Smooth muscle cell of the brain vasculature (primary cell): ENCODE results near the gene LMX1A.

ENCODE experiments used
- DNase-seq: peaks from one replicate; pipeline ENCODE4 v3.0.0-alpha.2; 2012; ENCODE audit warnings: low read depth, low spot score

Gene LMX1A

DNA sequence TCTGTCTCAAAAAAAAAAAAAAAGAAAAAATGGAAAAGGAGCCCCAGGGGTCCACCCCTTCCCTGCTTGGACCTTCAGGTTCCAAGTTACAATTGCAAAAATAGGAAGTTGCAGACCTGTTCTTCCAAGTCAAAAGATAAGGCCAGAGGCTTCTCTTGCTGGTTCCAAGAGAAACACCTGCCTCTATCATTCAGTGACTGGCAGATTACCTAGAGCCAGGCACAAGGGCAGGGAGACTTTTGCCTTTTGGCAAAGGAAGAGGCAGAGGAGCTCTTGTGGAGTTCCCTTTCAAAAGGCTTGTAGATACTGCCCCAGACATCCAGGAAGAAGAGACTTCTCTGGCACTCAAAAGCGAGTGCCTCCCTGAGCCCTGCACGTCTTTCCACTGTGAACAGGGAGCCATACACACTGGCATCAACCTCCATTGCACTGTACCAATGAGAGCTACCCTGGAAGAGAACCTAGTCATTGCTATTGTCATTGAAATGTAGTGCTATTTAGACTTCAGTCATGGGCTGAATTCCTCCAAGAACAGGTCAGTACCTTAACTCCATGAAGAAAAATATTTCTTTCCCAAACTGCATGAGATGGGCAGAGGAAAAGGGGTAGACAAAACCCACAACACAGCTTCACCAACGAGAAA, 91.2 kb downstream of the LMX1A start:
- DNase-seq: no peak

DNA sequence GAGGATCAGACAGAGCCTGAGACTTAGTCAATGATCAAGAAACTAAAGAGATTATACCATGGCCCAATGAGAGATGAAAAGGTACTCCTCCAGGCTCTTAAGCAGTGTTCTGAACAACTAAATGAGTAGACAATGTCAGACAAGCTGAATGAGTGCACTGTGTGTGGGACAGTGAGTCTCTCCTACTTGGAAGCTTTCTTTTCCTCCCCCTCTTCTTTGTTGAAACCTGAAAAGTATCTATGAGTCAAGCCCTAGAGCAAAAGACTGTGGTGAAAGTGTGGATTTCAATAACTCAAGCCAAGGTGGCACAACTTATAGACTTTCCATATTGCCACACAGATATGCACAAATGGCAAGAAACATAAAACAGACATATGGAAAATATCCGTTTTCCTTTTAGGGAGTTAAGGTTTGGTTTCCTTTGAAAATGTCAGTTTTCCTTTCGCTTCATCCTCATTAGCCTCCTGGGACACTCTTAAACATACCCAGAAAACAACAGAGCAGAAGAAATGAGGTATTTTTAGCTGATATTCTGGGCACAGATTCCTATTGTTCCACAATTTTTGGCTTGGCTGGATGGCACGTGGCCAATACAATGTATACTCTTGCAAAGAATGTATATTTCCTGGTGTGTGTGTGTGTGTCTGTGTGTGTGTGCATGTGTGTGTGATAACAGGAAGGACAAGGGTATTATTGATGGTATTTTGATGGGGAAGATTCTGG, 96.6 kb downstream of the LMX1A start:
- no peak for DNase-seq

DNA sequence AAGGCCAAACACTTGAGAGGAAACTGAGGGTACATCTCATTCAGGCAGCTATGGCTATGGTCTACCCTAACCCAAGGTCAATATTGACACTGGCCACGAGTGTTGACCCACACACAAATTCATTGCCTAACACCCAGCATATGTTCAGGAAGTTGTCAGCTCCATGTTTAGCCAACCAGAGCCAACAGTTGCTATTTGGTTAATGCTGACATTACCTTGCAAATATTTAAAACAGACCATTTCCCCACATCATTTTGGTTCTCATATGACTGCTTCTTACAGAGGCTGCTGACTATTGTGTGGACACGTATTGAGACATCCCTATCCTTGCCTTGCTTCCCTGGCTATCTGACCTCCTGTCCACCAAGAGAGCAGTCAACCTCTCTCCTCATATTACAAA, 97.3 kb downstream of the LMX1A start:
- DNase-seq: no peak

DNA sequence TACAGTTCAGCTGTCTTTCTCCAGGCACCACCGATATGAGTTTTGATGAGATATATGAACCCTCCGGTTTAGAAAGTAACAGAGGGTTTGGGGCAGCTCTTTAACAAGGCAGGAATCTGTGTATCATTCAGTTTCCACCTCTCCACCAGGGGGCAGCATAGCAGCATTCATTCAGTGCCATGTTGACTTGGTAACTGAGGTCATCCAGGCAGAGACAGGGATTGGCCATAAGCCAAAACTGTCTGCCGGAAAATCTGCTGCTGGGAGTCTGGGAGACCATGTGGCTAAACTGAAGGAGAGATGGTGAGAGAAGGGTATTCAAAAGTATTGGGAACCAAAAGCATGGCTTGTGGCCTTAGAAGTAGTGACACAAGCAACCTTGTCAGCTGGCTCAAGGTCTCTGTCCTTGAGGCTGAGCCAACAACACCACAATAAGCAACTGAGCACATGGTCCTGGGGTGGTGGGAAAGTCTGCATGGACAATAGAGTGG, 98.5 kb downstream of the LMX1A start:
- DNase-seq: no peak

DNA sequence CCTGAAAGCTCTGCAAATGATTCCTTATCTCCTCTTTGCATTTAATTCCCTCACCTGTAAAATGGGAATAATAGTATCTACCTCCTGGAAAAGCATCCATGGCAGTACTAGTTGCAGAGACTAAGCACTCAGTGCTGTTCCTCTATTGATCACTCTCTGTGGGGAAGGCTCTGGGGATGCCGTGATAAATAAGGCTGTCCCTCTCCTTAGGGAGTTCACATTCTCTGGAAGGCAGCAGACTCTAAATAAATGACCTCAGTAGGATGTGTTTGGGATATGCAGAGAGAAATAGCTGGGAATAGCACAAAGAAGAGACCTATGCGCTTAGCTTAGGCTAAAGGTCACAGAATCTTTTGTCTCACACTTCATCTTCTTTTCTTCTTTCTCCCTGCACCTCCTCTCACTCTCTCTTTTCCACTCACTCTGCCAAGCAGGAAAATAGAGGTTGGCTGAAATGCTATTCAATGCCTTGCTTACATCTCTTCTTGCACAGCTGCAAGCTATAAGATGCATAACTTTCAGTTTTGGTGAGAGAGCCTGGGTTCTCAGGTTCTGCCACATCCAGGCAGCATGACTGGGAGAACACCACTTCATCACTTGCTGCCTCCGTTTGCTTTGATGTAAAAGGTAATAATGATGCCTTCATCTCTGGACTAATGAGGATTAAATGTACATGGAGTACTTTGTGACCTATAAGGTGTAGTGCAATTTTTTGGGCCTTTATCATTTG, 101.5 kb downstream of the LMX1A start:
- DNase-seq: no peak

DNA sequence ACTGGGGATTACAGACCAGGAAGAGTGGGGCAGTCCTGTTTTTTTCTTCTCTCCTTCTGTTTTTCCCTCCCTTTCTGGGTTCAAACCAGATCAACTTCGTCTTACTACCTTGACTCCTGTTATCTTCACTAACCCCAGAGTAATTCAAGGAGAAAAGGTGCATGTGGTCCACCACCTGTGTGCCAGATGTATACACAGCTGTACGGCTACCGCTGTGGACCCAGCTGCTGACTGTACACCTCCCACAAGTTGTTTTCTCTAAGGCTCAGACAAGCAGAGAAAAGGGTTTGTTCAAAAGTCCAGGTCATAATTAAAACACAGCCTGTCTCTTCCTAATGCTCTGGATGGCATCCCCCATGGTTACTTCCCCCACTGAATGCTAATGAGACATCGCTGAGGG, 102.1 kb downstream of the LMX1A start:
- no peak for DNase-seq

DNA sequence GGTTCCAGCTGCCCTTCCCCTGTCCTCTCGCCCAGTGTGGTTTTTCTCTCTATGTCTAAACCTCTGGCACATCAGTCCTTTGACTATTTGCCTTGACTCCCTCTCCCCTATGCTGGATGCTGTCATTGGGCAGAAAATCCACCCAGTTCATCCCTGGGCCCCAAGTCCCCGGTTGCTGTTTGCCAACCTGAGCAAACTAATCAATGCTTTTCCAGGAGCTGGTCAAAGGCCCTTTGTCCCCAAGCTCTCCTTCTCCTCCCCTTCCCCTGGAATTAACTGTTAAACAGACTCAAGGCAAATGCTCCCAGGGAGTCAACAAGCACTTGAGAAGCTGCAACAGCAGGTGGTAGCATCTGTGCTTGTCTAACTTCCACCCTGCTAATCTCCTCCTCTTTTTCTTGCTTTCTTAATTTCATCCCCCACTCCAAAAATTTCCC, 102.7 kb downstream of the LMX1A start:
- no peak for DNase-seq

DNA sequence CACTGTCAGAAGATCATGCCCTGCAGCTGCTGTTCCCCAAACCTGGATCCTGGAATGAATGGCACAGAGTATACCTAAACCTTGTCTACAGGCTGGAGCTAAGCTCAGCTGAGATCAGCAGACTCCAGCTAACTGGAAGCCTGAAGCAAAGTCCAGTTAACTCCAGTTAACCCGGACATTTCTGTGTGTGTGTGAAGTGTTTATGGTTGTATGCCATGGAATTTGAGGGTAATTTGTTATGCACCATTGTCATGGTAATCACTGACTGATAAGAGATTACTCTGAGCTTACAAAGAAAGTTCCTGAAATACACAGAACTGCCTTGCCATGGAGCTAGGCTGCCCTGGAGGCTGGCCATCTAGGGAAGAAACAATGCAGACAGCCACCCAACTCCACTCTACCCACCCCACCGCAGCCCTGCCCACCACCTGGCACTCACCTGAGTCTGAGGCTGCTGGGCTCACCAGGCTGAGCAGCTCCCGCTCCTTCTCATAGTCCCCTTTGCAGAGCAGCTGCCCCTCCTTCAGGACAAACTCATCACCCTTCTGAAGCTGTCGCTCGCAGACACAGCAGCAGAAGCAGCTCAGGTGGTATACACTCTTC, 107.4 kb downstream of the LMX1A start:
- DNase-seq: no peak

DNA sequence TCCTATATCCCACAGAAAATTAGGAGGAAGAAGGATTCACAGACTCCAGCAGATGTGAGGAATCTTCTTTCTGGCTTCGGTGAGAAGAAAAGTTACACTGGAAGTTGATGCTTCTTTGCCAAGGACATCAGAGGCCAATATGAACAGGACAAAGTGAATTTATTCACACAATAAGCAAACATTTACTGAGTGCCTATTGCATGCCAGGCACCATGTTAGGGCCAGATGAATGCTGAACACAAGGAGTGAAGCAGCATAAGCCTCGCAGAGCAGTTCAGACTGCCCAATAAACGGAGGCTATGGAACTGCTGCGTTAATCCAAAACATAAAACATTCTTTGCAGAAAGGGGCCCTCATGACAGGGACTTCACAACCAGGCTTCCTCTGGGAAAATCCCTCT, 114.6 kb downstream of the LMX1A start:
- DNase-seq: no peak

DNA sequence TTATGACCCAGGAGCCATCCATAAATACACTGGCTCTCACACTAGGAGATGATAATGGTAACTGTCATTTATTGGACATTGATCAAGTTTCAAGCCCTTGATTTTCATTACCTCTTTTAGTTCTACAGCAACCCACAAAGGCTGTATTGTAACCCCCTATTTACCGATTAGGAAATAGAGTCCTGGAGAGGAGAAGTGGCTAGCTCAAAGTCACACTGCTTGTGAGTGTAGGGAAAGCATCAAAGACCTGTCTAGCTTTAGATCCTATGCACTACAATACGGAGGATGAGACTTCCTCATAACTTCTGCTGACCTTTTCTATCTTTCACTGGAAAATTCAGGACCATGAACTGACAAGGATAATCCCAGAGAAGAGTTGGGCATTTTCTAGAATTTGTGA, 115.2 kb downstream of the LMX1A start:
- DNase-seq: no peak

DNA sequence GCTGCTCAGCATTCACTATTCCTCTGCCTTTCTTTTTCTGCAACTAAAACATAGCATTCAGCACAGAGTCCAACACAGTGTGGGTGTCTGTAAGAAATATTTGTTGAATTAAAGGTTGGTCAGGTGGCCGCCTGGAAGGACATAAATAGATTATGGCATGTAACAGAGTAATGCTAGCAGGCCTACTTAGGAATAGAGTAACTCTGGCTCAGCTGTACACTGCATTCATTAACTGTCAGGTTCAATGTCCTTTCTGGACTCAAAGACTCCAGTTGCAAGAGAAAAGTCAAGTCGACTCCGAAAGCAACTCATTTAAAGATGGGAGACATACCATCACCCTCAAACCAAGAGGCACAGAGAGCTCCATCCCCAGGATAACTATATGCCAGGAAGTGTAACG, 116.0 kb downstream of the LMX1A start:
- no peak for DNase-seq

DNA sequence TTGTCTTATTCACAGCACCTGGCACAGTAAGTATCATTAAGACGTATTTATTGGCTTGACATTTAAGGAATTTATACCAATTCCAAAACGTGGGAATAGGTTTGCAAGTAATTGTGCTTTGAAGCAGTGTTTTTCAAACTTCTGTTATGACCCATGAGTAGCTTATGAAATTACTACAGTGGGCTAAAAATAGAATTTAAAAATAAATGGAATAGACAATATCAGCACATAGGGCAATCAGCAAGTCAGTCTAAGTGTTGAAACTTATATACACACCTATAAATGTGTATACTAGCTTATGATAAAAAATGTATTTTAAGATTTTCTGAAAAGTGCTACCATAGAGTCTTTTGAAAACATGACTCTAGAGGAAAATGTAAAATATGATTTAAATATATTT, 116.6 kb downstream of the LMX1A start:
- no peak for DNase-seq

DNA sequence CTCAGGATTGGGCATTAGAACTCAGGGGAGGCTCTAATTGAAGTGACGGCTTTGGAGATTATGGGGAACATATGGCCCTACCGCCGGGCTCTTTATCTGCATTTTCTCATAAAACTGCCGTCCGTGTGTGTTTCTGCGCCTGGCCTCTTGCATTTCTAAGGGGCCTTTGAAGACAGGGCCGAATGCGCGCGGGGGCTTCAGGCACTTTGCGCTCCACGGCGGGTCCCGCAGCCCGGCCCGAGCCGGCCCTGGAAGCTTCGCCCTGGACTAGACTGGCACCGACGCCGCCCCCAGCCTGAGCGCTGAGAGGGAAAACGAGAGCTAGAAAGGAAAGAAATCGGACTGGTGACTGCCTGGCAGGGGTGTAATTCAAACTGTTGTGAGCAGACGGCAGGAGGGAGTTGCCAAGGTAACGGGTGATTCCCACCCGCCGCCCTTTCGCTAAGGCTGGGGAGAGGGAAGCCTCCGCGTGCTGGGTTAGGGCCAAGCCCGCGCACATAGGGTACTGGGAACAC, 120.7 kb downstream of the LMX1A start:
- DNase-seq: no peak

DNA sequence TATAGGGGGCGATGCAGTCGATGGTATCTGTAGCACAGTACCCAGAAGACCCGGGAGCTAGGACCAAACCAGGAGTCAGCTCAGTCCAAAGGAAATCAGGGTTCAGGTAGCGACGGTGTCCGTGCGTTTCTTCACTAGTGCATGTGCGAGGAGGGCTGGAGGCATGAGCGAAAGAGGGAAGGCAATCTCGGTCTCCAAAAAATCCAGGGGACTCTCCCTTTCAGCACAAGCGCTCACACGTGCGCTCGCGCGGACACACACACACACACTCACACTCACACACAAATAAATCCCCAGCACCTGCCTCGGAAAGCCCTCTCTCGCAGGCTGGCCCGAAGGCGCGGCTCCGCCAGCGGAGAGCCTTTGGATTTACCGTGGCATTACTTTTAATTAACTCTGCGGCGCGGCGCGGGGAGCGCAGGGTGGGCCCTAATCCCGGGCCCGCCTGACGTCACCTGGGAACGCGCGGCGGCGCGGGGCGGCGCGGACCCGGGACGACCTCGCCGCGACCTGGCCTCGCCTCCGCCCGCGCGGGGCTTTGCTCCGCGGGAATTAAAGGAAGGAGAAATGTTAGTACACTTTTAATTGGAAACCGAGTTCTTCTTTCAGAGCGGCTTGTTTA, 121.2 kb downstream of the LMX1A start:
- no peak for DNase-seq

DNA sequence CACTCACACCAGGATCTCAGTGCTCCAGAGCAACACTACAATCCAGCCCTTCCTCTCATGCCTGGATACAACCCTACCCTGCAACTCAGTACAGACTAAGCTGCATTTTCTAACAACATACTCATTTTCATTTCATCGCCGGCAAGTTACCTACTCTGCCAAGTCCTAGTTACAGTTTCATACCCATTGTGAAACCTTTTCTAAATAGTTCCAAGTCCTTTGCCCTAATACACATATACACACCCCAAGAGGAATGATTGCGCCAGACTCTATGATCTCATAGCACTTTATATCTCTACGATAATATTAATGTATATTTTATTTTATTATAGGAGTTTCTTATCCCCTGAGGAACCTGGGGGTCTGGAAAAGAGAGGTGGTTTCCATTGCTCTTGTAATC, 122.4 kb downstream of the LMX1A start:
- no peak for DNase-seq

DNA sequence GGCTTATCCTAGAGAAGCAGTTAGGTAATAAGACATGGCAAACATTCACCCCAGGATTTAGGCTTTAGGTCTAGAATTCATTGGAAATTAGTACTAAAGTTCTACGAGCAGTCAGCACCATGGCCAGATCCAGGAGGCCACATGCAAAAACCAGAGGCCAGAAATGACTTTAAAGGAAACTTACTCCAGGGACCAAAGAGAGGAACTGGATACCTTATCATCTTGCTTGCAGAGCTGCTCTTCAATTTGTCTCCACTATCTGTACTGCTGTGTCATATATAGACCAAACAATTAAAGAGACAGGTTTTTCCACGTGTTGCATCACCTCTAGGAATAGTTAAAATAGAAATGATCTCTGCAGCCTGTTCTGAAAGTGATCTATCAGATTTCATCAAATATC, 127.8 kb downstream of the LMX1A start:
- DNase-seq: no peak

DNA sequence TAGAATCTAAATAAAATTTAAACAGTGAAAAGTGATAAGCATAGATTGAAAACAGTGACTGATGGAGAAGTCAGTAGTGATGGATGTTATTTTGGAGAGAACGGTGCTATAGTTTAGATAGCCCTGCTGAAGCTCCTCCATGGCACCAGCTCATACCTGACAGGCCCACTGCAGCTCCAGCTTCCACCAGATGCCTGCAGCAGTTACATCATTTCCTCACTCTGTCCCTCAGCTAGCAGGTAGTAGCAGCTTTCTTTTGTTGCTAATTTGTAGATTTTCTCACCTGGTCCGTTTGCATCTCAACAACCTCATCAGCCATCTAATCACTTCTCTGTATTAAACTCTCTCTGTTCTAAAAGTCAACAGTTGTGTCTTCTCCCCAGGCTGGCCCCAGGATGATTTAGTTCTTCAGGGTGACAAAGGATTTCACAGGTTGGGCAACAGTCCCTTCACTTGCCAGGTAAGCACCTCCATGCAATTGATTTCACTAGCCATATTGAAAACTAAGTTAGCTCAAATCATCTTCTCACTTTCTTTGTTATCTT, 128.3 kb downstream of the LMX1A start:
- DNase-seq: no peak

DNA sequence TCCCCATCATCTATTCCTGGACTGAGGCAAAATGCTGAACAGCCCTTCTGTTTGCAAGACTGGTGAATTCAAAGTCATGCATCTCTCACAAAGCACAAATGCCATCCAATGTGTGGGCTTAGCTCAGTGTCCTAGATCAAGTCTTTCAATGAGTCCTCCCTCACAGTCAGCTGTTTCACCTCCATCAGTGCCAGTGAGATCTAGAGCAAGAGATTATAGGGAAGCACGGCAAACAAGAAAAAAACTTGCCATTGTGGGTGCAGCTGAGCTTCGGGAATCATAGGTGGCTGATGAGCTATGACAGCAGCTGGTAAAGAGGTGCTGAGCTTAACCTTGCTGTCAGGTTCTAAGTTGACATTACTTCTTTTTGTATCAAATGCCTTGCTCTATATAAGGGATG, 130.2 kb downstream of the LMX1A start:
- DNase-seq: no peak

DNA sequence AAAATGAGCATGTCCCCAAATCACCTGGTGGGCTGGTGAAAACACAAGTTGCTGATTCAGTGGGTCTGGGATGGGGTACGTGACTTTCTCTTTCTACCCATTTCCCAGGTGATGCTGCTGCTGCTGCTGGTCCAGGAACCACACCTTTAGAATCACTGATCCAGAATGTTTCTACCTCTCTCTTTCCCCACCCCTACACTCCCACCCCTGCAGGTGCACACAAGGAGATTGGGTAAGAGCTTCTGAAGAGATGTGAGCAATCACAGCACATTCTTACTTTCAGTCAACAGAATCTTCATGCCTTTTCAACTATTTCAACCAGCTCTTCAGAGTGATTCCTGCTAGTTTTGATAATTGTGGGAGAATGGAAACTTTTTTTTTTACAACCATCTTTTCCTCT, 130.9 kb downstream of the LMX1A start:
- no peak for DNase-seq

DNA sequence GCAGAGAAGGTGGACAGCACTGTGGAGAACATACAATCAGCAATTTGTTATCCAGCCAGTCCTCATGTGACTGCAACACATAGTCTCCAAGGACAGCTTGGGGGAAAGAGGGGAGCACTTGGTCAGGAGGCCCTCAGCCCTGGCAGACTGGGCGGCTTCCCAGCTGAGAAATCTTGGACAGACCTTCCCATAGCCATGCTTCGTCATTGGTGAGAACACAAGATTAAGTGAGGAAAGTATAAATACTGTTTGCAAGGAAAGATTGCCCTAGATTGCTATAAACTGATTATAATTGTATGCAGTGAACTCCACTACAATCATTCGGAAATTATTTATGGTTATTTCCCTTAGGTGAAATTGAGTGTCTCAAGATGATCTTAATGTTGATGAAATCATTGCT, 131.5 kb downstream of the LMX1A start:
- DNase-seq: no peak

DNA sequence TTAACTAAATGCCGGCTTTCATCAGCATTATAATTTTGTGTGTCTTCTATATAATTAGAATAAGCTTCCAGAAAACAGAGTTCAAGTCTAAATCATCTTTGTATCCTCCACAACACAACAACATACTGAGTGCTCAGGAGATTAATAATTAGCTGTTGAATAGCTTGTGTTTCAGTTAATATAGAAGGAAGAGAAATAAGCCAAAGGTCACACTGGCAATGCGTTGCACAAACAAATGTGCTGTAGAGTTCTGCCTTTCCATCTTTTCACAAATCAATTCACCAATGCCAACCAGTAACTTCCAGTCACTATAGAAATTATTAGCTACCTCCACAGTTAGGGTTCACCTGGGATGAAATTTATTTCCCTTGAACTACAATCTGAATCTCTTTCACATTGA, 132.0 kb downstream of the LMX1A start:
- DNase-seq: no peak
